Measurements from ENCODE around the gene EP300.

DNA sequence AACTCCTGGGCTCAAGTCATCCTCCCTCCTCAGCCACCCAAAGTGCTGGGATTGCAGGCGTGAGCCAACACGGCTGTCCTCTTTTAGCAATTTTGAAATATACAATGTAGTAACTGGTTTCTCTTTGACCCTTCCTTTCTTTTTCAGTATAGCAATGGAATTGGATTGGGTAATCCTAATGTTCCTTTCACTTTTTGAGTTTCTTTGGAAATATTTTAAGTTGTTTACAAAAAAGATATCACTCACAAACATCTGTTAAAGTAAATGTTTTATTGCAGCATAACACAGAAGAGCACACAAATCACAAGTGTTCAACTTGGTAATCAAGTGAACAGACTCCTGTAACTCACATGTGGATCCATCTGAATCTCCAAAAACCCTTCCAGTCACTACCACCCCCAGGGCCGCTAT, 44.6 kb upstream of the EP300 start:
- TF ChIP-seq, protein P1, sequence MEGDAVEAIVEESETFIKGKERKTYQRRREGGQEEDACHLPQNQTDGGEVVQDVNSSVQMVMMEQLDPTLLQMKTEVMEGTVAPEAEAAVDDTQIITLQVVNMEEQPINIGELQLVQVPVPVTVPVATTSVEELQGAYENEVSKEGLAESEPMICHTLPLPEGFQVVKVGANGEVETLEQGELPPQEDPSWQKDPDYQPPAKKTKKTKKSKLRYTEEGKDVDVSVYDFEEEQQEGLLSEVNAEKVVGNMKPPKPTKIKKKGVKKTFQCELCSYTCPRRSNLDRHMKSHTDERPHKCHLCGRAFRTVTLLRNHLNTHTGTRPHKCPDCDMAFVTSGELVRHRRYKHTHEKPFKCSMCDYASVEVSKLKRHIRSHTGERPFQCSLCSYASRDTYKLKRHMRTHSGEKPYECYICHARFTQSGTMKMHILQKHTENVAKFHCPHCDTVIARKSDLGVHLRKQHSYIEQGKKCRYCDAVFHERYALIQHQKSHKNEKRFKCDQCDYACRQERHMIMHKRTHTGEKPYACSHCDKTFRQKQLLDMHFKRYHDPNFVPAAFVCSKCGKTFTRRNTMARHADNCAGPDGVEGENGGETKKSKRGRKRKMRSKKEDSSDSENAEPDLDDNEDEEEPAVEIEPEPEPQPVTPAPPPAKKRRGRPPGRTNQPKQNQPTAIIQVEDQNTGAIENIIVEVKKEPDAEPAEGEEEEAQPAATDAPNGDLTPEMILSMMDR (IDR thresholded peaks at IDR 0.05): no peak
- TF ChIP-seq EZH2phosphoT487 (IDR thresholded peaks at IDR 0.05) (no peak), EZH2 (IDR thresholded peaks at IDR 0.05) (no peak)

All from neural progenitor cell (in vitro differentiated cells).